ENCODE results near the gene ELP4.
A peak's percentile ranks its signal among the peaks of the same experiment; 100 is the strongest.

The ELP4 gene

GRCh38 chr11:31805037-31805628 lies 295.6 kb downstream of the ELP4 start:
- H2AK5ac ChIP-seq (ENCODE audit: low read depth, low read length) = peak overlapping the region; percentile 57
- no peak overlapping the region for H3K4ac ChIP-seq (ENCODE audit: low read length)
- WGBS, 2 donors (ENCODE audit: extremely low coverage in 2 of 2, insufficient read length in 2 of 2, insufficient replicate concordance in 1 of 2) = no CpG with 5 or more reads among the region's 51 CpGs
- no peak for DNase-seq (ENCODE audit: low spot score)
- peaks cover 19 to 80% of the 10 kb centered on the region in 2 donors for H3K36me3 ChIP-seq (replicated peaks in 1 of 2; ENCODE audit: control insufficient read depth in 2 of 2, insufficient read depth in 2 of 2, low read length in 2 of 2)
- H3K18ac ChIP-seq (ENCODE audit: low read length) = peak overlapping the region; percentile 92
- peak overlapping the region; percentile 72 for H3K4me2 ChIP-seq (ENCODE audit: insufficient read depth, low read length, poor library complexity, severe bottlenecking)
- H4K91ac ChIP-seq (ENCODE audit: low read depth, low read length, poor library complexity) = no peak overlapping the region
- H4K8ac ChIP-seq (ENCODE audit: low read depth, low read length) = no peak overlapping the region
- no peak overlapping the region for H2AFZ ChIP-seq (ENCODE audit: low read length)
- H3K4me3 ChIP-seq (ENCODE audit: low read length in 2 of 2) = peak overlapping the region in 1 of 2 donors; percentile 72
- H3K14ac ChIP-seq (ENCODE audit: low read length) = peak overlapping the region; percentile 87
- peak overlapping the region; percentile 67 for H3K9ac ChIP-seq (ENCODE audit: low read depth, low read length, poor library complexity)
- H3K27ac ChIP-seq (replicated peaks; ENCODE audit: low read length) = no peak overlapping the region
- peaks cover 11% of the 10 kb centered on the region for H3K79me1 ChIP-seq (ENCODE audit: low read depth, low read length)
- no peak overlapping the region for H2BK120ac ChIP-seq (ENCODE audit: low read depth, low read length)
- H3K27me3 ChIP-seq (ENCODE audit: control insufficient read depth in 3 of 3, insufficient read depth in 3 of 3, low read depth in 1 of 3, low read length in 3 of 3) = peaks cover 0 to 20% (median 0%) of the 10 kb centered on the region in 3 experiments
- peak overlapping the region; percentile 27 for H2BK5ac ChIP-seq (ENCODE audit: low read length)
- peak overlapping the region; percentile 22 for H3K23ac ChIP-seq (ENCODE audit: low read depth, low read length, poor library complexity)
- H2BK12ac ChIP-seq (ENCODE audit: low read length) = peak overlapping the region; percentile 50
- H2BK15ac ChIP-seq (ENCODE audit: low read length) = peak overlapping the region; percentile 61
- peaks cover 11 to 37% of the 10 kb centered on the region in 2 donors for H3K4me1 ChIP-seq (ENCODE audit: control insufficient read depth in 2 of 2, insufficient read depth in 1 of 2, low read depth in 1 of 2, low read length in 2 of 2)
- peaks cover 0 to 16% of the 10 kb centered on the region in 2 donors for H3K9me3 ChIP-seq (replicated peaks in 1 of 2; ENCODE audit: control insufficient read depth in 2 of 2, insufficient read depth in 1 of 2, low read depth in 1 of 2, low read length in 2 of 2)

GRCh38 chr11:31805629-31806185 lies 296.1 kb downstream of the ELP4 start:
- no peak overlapping the region for H3K9ac ChIP-seq (ENCODE audit: low read depth, low read length, poor library complexity)
- WGBS, 2 donors (ENCODE audit: extremely low coverage in 2 of 2, insufficient read length in 2 of 2, insufficient replicate concordance in 1 of 2) = no CpG with 5 or more reads among the region's 20 CpGs
- DNase-seq (ENCODE audit: low spot score) = no peak

GRCh38 chr11:31806186-31806927 lies 296.8 kb downstream of the ELP4 start:
- Histone ChIP-seq H3K9me3 (replicated peaks in 1 of 2; ENCODE audit: control insufficient read depth in 2 of 2, insufficient read depth in 1 of 2, low read depth in 1 of 2, low read length in 2 of 2) (peaks cover 0 to 10% of the 10 kb centered on the region in 2 donors), H3K27ac (replicated peaks; ENCODE audit: low read length) (no peak overlapping the region), H2BK120ac (ENCODE audit: low read depth, low read length) (peak overlapping the region; percentile 62), H3K23ac (ENCODE audit: low read depth, low read length, poor library complexity) (no peak overlapping the region), H3K14ac (ENCODE audit: low read length) (no peak overlapping the region), H3K18ac (ENCODE audit: low read length) (peak overlapping the region; percentile 85), H3K4ac (ENCODE audit: low read length) (no peak overlapping the region), H2AK5ac (ENCODE audit: low read depth, low read length) (peak overlapping the region; percentile 27), H2AFZ (ENCODE audit: low read length) (no peak overlapping the region), H2BK15ac (ENCODE audit: low read length) (no peak overlapping the region), H4K91ac (ENCODE audit: low read depth, low read length, poor library complexity) (no peak overlapping the region), H3K9ac (ENCODE audit: low read depth, low read length, poor library complexity) (peak overlapping the region; percentile 25), H3K36me3 (replicated peaks in 1 of 2; ENCODE audit: control insufficient read depth in 2 of 2, insufficient read depth in 2 of 2, low read length in 2 of 2) (peaks cover 8 to 68% of the 10 kb centered on the region in 2 donors), H3K79me1 (ENCODE audit: low read depth, low read length) (peaks cover 13% of the 10 kb centered on the region), H2BK5ac (ENCODE audit: low read length) (no peak overlapping the region), H2BK12ac (ENCODE audit: low read length) (no peak overlapping the region), H4K8ac (ENCODE audit: low read depth, low read length) (no peak overlapping the region), H3K4me1 (ENCODE audit: control insufficient read depth in 2 of 2, insufficient read depth in 1 of 2, low read depth in 1 of 2, low read length in 2 of 2) (peaks cover 11 to 32% of the 10 kb centered on the region in 2 donors), H3K4me3 (ENCODE audit: low read length in 2 of 2) (peak overlapping the region in 1 of 2 donors; percentile 72), H3K27me3 (ENCODE audit: control insufficient read depth in 3 of 3, insufficient read depth in 3 of 3, low read depth in 1 of 3, low read length in 3 of 3) (peaks cover 0 to 17% (median 0%) of the 10 kb centered on the region in 3 experiments), H3K4me2 (ENCODE audit: insufficient read depth, low read length, poor library complexity, severe bottlenecking) (peak overlapping the region; percentile 72)
- no peak for DNase-seq (ENCODE audit: low spot score)
- WGBS, 2 donors (ENCODE audit: extremely low coverage in 2 of 2, insufficient read length in 2 of 2, insufficient replicate concordance in 1 of 2) = no CpG with 5 or more reads among the region's 36 CpGs

More at GRCh38 chr11:31805629-31806185, 296.1 kb downstream of the ELP4 start:
- Histone ChIP-seq H3K18ac (ENCODE audit: low read length) (peak overlapping the region; percentile 92), H2BK120ac (ENCODE audit: low read depth, low read length) (no peak overlapping the region), H4K8ac (ENCODE audit: low read depth, low read length) (no peak overlapping the region), H3K4ac (ENCODE audit: low read length) (no peak overlapping the region), H2BK5ac (ENCODE audit: low read length) (no peak overlapping the region), H2AFZ (ENCODE audit: low read length) (no peak overlapping the region), H3K4me2 (ENCODE audit: insufficient read depth, low read length, poor library complexity, severe bottlenecking) (peak overlapping the region; percentile 72), H3K36me3 (replicated peaks in 1 of 2; ENCODE audit: control insufficient read depth in 2 of 2, insufficient read depth in 2 of 2, low read length in 2 of 2) (peaks cover 14 to 74% of the 10 kb centered on the region in 2 donors), H3K4me1 (ENCODE audit: control insufficient read depth in 2 of 2, insufficient read depth in 1 of 2, low read depth in 1 of 2, low read length in 2 of 2) (peaks cover 11 to 32% of the 10 kb centered on the region in 2 donors), H2BK12ac (ENCODE audit: low read length) (peak overlapping the region; percentile 50), H2BK15ac (ENCODE audit: low read length) (peak overlapping the region; percentile 61), H3K9me3 (replicated peaks in 1 of 2; ENCODE audit: control insufficient read depth in 2 of 2, insufficient read depth in 1 of 2, low read depth in 1 of 2, low read length in 2 of 2) (peaks cover 0 to 10% of the 10 kb centered on the region in 2 donors), H3K27me3 (ENCODE audit: control insufficient read depth in 3 of 3, insufficient read depth in 3 of 3, low read depth in 1 of 3, low read length in 3 of 3) (peaks cover 0 to 17% (median 0%) of the 10 kb centered on the region in 3 experiments), H3K27ac (replicated peaks; ENCODE audit: low read length) (no peak overlapping the region), H3K79me1 (ENCODE audit: low read depth, low read length) (peaks cover 13% of the 10 kb centered on the region), H3K4me3 (ENCODE audit: low read length in 2 of 2) (peak overlapping the region in 1 of 2 donors; percentile 72), H3K23ac (ENCODE audit: low read depth, low read length, poor library complexity) (no peak overlapping the region), H4K91ac (ENCODE audit: low read depth, low read length, poor library complexity) (no peak overlapping the region), H3K14ac (ENCODE audit: low read length) (peak overlapping the region; percentile 87), H2AK5ac (ENCODE audit: low read depth, low read length) (peak overlapping the region; percentile 57)
